H9 (cell line): ENCODE results near the gene GNPAT. TPM values are rescaled to one million over a fixed set of nuclear protein-coding genes. Genes with fewer than 3 reads are reported as not detected.

Experiments used
- DNase-seq: peaks from one replicate; pipeline ENCODE4 v3.0.0-alpha.2; 2017
- H2AFZ ChIP-seq: one replicate; pipeline ENCODE4 v1.6.1; 2013; ENCODE audit warnings: mild to moderate bottlenecking, low read length, control low read depth, moderate library complexity
- H2AK5ac ChIP-seq: 2 replicates; pipeline ENCODE4 v1.6.1; 2013; ENCODE audit warnings: low read length, control low read depth, mixed read lengths; ENCODE audit not compliant: insufficient read length
- H2BK120ac ChIP-seq: one replicate; pipeline ENCODE4 v1.6.1; 2013; ENCODE audit warnings: low read depth, mild to moderate bottlenecking, low read length, control low read depth, inconsistent platforms; ENCODE audit not compliant: poor library complexity, severe bottlenecking
- H2BK12ac ChIP-seq: 2 replicates; pipeline ENCODE4 v1.6.1; 2013; ENCODE audit warnings: low read length, control low read depth, mixed read lengths, low read depth; ENCODE audit not compliant: insufficient read length
- H2BK15ac ChIP-seq: 2 replicates; pipeline ENCODE4 v1.6.1; 2013; ENCODE audit warnings: low read depth, low read length, control low read depth
- H2BK20ac ChIP-seq: one replicate; pipeline ENCODE4 v1.6.1; 2013; ENCODE audit warnings: low read depth, mild to moderate bottlenecking, low read length, control low read depth, inconsistent platforms; ENCODE audit not compliant: poor library complexity, severe bottlenecking
- H2BK5ac ChIP-seq: 2 replicates; pipeline ENCODE4 v1.6.1; 2013; ENCODE audit warnings: low read length, control low read depth, mixed read lengths; ENCODE audit not compliant: insufficient read length
- H3K14ac ChIP-seq: 2 replicates; pipeline ENCODE4 v1.6.1; 2013; ENCODE audit warnings: low read length, control low read depth; ENCODE audit not compliant: insufficient read depth
- H3K18ac ChIP-seq: 2 replicates; pipeline ENCODE4 v1.6.1; 2013; ENCODE audit warnings: low read depth, mild to moderate bottlenecking, mixed read lengths, low read length, control low read depth; ENCODE audit not compliant: insufficient read length
- H3K23ac ChIP-seq: 2 replicates; pipeline ENCODE4 v1.6.1; 2013; ENCODE audit warnings: low read length, control low read depth, mixed read lengths, low read depth; ENCODE audit not compliant: insufficient read length
- H3K23me2 ChIP-seq: 2 replicates; pipeline ENCODE4 v1.6.1; 2013; ENCODE audit warnings: low read depth, mild to moderate bottlenecking, mixed read lengths, low read length, control low read depth; ENCODE audit not compliant: insufficient read length, poor library complexity, severe bottlenecking
- H3K27ac ChIP-seq: 2 replicates; pipeline ENCODE4 v1.5.1; 2013; ENCODE audit warnings: low read length, control low read depth, mixed read lengths, low read depth; ENCODE audit not compliant: insufficient read length
- H3K27me3 ChIP-seq: 2 replicates; pipeline ENCODE4 v1.6.1; 2013; ENCODE audit warnings: low read length, control low read depth, inconsistent platforms; ENCODE audit not compliant: insufficient read depth
- H3K4ac ChIP-seq: 2 replicates; pipeline ENCODE4 v1.6.1; 2013; ENCODE audit warnings: low read depth, mild to moderate bottlenecking, control low read depth, inconsistent platforms, low read length, moderate library complexity
- H3K4me1 ChIP-seq: 2 replicates; pipeline ENCODE4 v1.6.1; 2013; ENCODE audit warnings: low read length, control low read depth, inconsistent platforms; ENCODE audit not compliant: insufficient read depth
- H3K4me2 ChIP-seq: 2 replicates; pipeline ENCODE4 v1.6.1; 2013; ENCODE audit warnings: low read length, control low read depth, mixed read lengths; ENCODE audit not compliant: insufficient read length, insufficient read depth
- H3K56ac ChIP-seq: 2 replicates; pipeline ENCODE4 v1.6.1; 2013; ENCODE audit warnings: low read depth, mild to moderate bottlenecking, mixed read lengths, low read length, control low read depth; ENCODE audit not compliant: insufficient read length
- H3K79me1 ChIP-seq: 2 replicates; pipeline ENCODE4 v1.6.1; 2013; ENCODE audit warnings: low read depth, mild to moderate bottlenecking, moderate library complexity, low read length, control low read depth, inconsistent platforms; ENCODE audit not compliant: insufficient read depth, poor library complexity, severe bottlenecking
- H3K79me2 ChIP-seq: 2 replicates; pipeline ENCODE4 v1.6.1; 2013; ENCODE audit warnings: low read length, control low read depth, inconsistent platforms; ENCODE audit not compliant: insufficient read depth
- H3K9ac ChIP-seq: 2 replicates; pipeline ENCODE4 v1.6.1; 2013; ENCODE audit warnings: low read length, control low read depth, mixed read lengths; ENCODE audit not compliant: insufficient read length; ENCODE audit errors: extremely low read depth
- H3K9me3 ChIP-seq: one replicate; pipeline ENCODE4 v1.6.1; 2013; ENCODE audit warnings: low read depth, low read length, inconsistent platforms; ENCODE audit not compliant: control insufficient read depth
- H3T11ph ChIP-seq: one replicate; pipeline ENCODE4 v1.6.1; 2013; ENCODE audit warnings: mild to moderate bottlenecking, low read length, control low read depth, inconsistent platforms
- H4K20me1 ChIP-seq: one replicate; pipeline ENCODE4 v1.6.1; 2013; ENCODE audit not compliant: control insufficient read depth, insufficient read length, insufficient read depth
- H4K5ac ChIP-seq: 2 replicates; pipeline ENCODE4 v1.6.1; 2013; ENCODE audit warnings: low read depth, mild to moderate bottlenecking, mixed read lengths, low read length, control low read depth; ENCODE audit not compliant: insufficient read length
- H4K8ac ChIP-seq: replicated peaks from 2 replicates; pipeline ENCODE4 v1.6.1; 2013; ENCODE audit warnings: low read length, control low read depth, mixed read lengths, low read depth; ENCODE audit not compliant: insufficient read length
- H4K91ac ChIP-seq: 2 replicates; pipeline ENCODE4 v1.6.1; 2013; ENCODE audit warnings: low read depth, mild to moderate bottlenecking, moderate library complexity, mixed read lengths, low read length, control low read depth; ENCODE audit not compliant: insufficient read length
- H3K27ac Mint-ChIP-seq, 3 experiments: 2 replicates in 2 of 3; 3 replicates in 1 of 3; pipeline ENCODE4 v1.8.0; 2020 to 2021; ENCODE audit warnings: mixed read lengths in 3 of 3, mild to moderate bottlenecking in 1 of 3, moderate library complexity in 1 of 3
- H3K27me3 Mint-ChIP-seq: 2 replicates; pipeline ENCODE4 v1.8.0; 2021; ENCODE audit warnings: low read depth, mild to moderate bottlenecking, moderate library complexity, mixed read lengths
- H3K36me3 Mint-ChIP-seq, 3 experiments: 2 replicates in 2 of 3; 3 replicates in 1 of 3; pipeline ENCODE4 v1.8.0; 2020 to 2021; ENCODE audit warnings: low read depth in 3 of 3, mixed read lengths in 3 of 3; ENCODE audit not compliant: insufficient read depth in 1 of 3
- H3K4me1 Mint-ChIP-seq, 2 experiments: 2 replicates each; pipeline ENCODE4 v1.8.0; 2020; ENCODE audit warnings: mixed read lengths in 2 of 2
- H3K4me3 Mint-ChIP-seq, 2 experiments: 2 replicates in 1 of 2; 3 replicates in 1 of 2; pipeline ENCODE4 v1.8.0; 2020 to 2021; ENCODE audit warnings: mild to moderate bottlenecking in 2 of 2, mixed read lengths in 2 of 2, moderate library complexity in 1 of 2
- H3K9me3 Mint-ChIP-seq, 2 experiments: 2 replicates in 1 of 2; 3 replicates in 1 of 2; pipeline ENCODE4 v1.8.0; 2020; ENCODE audit warnings: mild to moderate bottlenecking in 2 of 2, mixed read lengths in 2 of 2, moderate library complexity in 1 of 2
- WGBS: extraction: QIAGEN DNeasy Blood & Tissue Kit; methylation state at CpG from one replicate; pipeline ENCODE4 v1.1.7; 2013; ENCODE audit warnings: missing lambda C conversion rate, low lambda C conversion rate, mixed read lengths; ENCODE audit not compliant: insufficient read length; ENCODE audit errors: extremely low coverage; 5-methylcytosine and 5-hydroxymethylcytosine counted together
- total RNA-seq: library from RNA; stranded (reverse); gene quantifications from 2 replicates; pipeline ENCODE4 v1.2.1, GENCODE V29; 2021
- TF ChIP-seq, protein P1 (sequence below): fragments of 200-600 bp; sonication (generic); conservative IDR thresholded peaks from 3 replicates; pipeline ENCODE4 v1.8.0; 2021; ENCODE audit warnings: antibody characterized with exemption, mild to moderate bottlenecking

The GNPAT gene
- total RNA-seq, 1 experiment from 2014 or later = 38.1 TPM

DNA sequence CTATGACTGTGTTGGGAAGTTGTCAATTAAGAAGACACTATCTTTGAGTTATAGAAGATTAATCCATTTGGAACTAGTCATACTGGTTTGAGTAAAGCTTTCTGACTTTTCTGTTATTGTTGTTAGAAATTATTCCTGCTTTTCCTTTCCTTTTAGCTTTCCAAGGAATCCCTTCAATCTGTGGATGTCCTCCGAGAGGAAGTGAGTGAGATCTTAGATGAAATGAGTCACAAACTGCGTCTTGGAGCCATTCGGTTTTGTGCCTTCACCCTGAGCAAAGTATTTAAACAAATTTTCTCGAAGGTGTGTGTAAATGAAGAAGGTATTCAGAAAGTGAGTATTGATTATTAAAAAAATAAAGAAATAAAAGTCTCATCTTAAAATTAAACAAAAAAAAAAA is 19.3 kb downstream of the GNPAT start:
- DNase-seq = no peak
- H3K79me2 ChIP-seq = no peaks in the 10 kb centered on the region
- H3K56ac ChIP-seq = no peak overlapping the region
- no peak overlapping the region for H3K14ac ChIP-seq
- H2AK5ac ChIP-seq = no peak overlapping the region
- TF ChIP-seq, protein P1, sequence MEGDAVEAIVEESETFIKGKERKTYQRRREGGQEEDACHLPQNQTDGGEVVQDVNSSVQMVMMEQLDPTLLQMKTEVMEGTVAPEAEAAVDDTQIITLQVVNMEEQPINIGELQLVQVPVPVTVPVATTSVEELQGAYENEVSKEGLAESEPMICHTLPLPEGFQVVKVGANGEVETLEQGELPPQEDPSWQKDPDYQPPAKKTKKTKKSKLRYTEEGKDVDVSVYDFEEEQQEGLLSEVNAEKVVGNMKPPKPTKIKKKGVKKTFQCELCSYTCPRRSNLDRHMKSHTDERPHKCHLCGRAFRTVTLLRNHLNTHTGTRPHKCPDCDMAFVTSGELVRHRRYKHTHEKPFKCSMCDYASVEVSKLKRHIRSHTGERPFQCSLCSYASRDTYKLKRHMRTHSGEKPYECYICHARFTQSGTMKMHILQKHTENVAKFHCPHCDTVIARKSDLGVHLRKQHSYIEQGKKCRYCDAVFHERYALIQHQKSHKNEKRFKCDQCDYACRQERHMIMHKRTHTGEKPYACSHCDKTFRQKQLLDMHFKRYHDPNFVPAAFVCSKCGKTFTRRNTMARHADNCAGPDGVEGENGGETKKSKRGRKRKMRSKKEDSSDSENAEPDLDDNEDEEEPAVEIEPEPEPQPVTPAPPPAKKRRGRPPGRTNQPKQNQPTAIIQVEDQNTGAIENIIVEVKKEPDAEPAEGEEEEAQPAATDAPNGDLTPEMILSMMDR = no peak
- Mint-ChIP-seq H3K27ac (no peak overlapping the region), H3K4me3 (no peak overlapping the region), H3K27me3 (no peaks in the 10 kb centered on the region), H3K4me1 (no peaks in the 10 kb centered on the region), H3K9me3 (no peaks in the 10 kb centered on the region; a peak in 1 of 5 replicates), H3K36me3 (peaks cover 18 to 58% (median 39%) of the 10 kb centered on the region in 3 experiments; a peak in 6 of 7 replicates)
- H4K20me1 ChIP-seq = no peaks in the 10 kb centered on the region
- no peak overlapping the region for H4K91ac ChIP-seq
- no CpG with 5 or more reads among the region's 4 CpGs for WGBS
- no peak overlapping the region for H2BK20ac ChIP-seq
- H3K18ac ChIP-seq = no peak overlapping the region
- no peak overlapping the region for H2BK120ac ChIP-seq
- H2AFZ ChIP-seq = no peak overlapping the region
- H2BK5ac ChIP-seq = no peak overlapping the region
- H3K4me2 ChIP-seq = no peak overlapping the region
- no peak overlapping the region for H3T11ph ChIP-seq
- no peak overlapping the region for H2BK12ac ChIP-seq
- H3K23me2 ChIP-seq = no peaks in the 10 kb centered on the region
- H3K4me1 ChIP-seq = no peaks in the 10 kb centered on the region
- H3K27ac ChIP-seq = no peak overlapping the region
- H3K79me1 ChIP-seq = no peaks in the 10 kb centered on the region
- H4K8ac ChIP-seq = no peak overlapping the region
- no peak overlapping the region for H3K4ac ChIP-seq
- no peaks in the 10 kb centered on the region for H3K9me3 ChIP-seq
- H3K23ac ChIP-seq = no peak overlapping the region
- no peak overlapping the region for H2BK15ac ChIP-seq
- H3K9ac ChIP-seq = no peak overlapping the region
- no peak overlapping the region for H4K5ac ChIP-seq
- H3K27me3 ChIP-seq = no peaks in the 10 kb centered on the region
